ENCODE data around the gene SNTG2.
A peak's percentile ranks its signal among the peaks of the same experiment; 100 is the strongest.

Gene SNTG2

DNA sequence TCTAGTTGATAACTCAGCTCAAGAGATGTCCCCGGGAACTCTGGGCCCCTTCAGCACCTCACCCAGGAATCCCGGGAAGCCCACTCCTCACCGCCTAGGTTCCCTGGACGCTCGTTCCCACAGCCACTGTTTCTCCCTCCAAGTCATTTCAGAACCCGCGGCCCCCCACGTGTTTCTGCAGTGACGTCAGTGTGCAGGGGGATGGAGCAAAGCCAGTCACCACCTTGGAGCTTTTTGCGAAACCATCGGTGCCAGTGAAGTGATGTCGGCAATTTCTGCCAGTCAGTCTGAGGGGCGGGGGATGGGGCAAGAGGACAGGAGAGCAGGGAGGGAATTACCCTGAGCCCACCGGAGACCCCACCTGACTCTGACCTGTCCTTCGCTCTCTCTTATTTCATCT lies 119.2 kb downstream of the SNTG2 start:
- no peaks in the 10 kb centered on the region for H4K20me1 ChIP-seq (ENCODE audit: insufficient read depth, low read length, poor library complexity, severe bottlenecking)
- H3K4me3 ChIP-seq (ENCODE audit: low read length, poor library complexity, severe bottlenecking) = no peak overlapping the region
- H3K36me3 ChIP-seq (ENCODE audit: insufficient read depth, low read length) = no peaks in the 10 kb centered on the region
- H3F3A ChIP-seq (ENCODE audit: low read depth) = no peaks in the 10 kb centered on the region
- H3K79me2 ChIP-seq (ENCODE audit: insufficient read depth, low read length) = no peaks in the 10 kb centered on the region
- H3K9me2 ChIP-seq (replicated peaks; ENCODE audit: low read depth, low read length) = no peaks in the 10 kb centered on the region
- H3K9ac ChIP-seq (ENCODE audit: low read depth, low read length, poor library complexity, severe bottlenecking) = no peak overlapping the region
- H3K4me2 ChIP-seq (ENCODE audit: low read depth, low read length, poor library complexity, severe bottlenecking) = no peak overlapping the region
- no peak overlapping the region for H2AFZ ChIP-seq (ENCODE audit: low read length)
- H3K27me3 ChIP-seq (ENCODE audit: insufficient read depth, low read length, poor library complexity, severe bottlenecking) = no peaks in the 10 kb centered on the region
- peaks cover 3% of the 10 kb centered on the region for H3K4me1 ChIP-seq (ENCODE audit: insufficient read depth, low read length, poor library complexity, severe bottlenecking)
- H3K9me3 ChIP-seq (ENCODE audit: insufficient read depth, low read depth, low read length) = no peaks in the 10 kb centered on the region
- TF ChIP-seq CTCF (conservative IDR thresholded peaks at IDR 0.05; ENCODE audit: low read length) = no peak

GRCh38 chr2:1070601-1071000 lies 120.0 kb downstream of the SNTG2 start:
- Histone ChIP-seq H3K36me3 (ENCODE audit: insufficient read depth, low read length) (no peaks in the 10 kb centered on the region), H2AFZ (ENCODE audit: low read length) (no peak overlapping the region), H3K9me3 (ENCODE audit: insufficient read depth, low read depth, low read length) (no peaks in the 10 kb centered on the region), H3K9ac (ENCODE audit: low read depth, low read length, poor library complexity, severe bottlenecking) (no peak overlapping the region), H3F3A (ENCODE audit: low read depth) (no peaks in the 10 kb centered on the region), H3K9me2 (replicated peaks; ENCODE audit: low read depth, low read length) (no peaks in the 10 kb centered on the region), H3K4me2 (ENCODE audit: low read depth, low read length, poor library complexity, severe bottlenecking) (no peak overlapping the region), H3K27me3 (ENCODE audit: insufficient read depth, low read length, poor library complexity, severe bottlenecking) (no peaks in the 10 kb centered on the region), H3K79me2 (ENCODE audit: insufficient read depth, low read length) (no peaks in the 10 kb centered on the region), H4K20me1 (ENCODE audit: insufficient read depth, low read length, poor library complexity, severe bottlenecking) (no peaks in the 10 kb centered on the region), H3K4me1 (ENCODE audit: insufficient read depth, low read length, poor library complexity, severe bottlenecking) (peaks cover 3% of the 10 kb centered on the region), H3K4me3 (ENCODE audit: low read length, poor library complexity, severe bottlenecking) (no peak overlapping the region)
- TF ChIP-seq CTCF (conservative IDR thresholded peaks at IDR 0.05; ENCODE audit: low read length) (peak; percentile 50), EZH2phosphoT487 (IDR thresholded peaks at IDR 0.05; ENCODE audit: borderline replicate concordance) (no peak)

DNA sequence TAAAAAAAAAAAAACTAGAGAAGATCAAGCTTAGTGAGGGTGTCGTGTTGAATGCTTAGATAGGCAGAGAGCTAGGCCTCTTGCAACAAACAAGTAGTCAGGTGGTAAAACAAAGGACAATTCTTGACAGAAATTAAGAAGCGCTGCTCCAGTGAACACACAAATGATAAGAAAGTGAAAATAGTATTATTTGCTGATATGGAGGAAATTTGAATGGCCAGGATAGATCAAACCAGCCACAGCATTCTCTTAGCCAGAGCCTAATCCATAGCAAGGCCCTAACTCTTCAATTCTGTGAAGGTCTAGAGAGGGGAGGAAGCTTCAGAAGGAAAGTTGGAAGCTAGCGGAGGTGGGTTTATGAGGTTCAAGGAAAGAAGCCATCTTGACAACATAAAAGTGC lies 121.0 kb downstream of the SNTG2 start:
- Histone ChIP-seq H3F3A (ENCODE audit: low read depth) (no peaks in the 10 kb centered on the region), H3K9ac (ENCODE audit: low read depth, low read length, poor library complexity, severe bottlenecking) (no peak overlapping the region), H4K20me1 (ENCODE audit: insufficient read depth, low read length, poor library complexity, severe bottlenecking) (no peaks in the 10 kb centered on the region), H3K4me3 (ENCODE audit: low read length, poor library complexity, severe bottlenecking) (no peak overlapping the region), H3K4me1 (ENCODE audit: insufficient read depth, low read length, poor library complexity, severe bottlenecking) (peaks cover 3% of the 10 kb centered on the region), H3K9me3 (ENCODE audit: insufficient read depth, low read depth, low read length) (no peaks in the 10 kb centered on the region), H3K27me3 (ENCODE audit: insufficient read depth, low read length, poor library complexity, severe bottlenecking) (no peaks in the 10 kb centered on the region), H3K36me3 (ENCODE audit: insufficient read depth, low read length) (no peaks in the 10 kb centered on the region), H3K79me2 (ENCODE audit: insufficient read depth, low read length) (no peaks in the 10 kb centered on the region), H3K9me2 (replicated peaks; ENCODE audit: low read depth, low read length) (no peaks in the 10 kb centered on the region), H3K4me2 (ENCODE audit: low read depth, low read length, poor library complexity, severe bottlenecking) (no peak overlapping the region), H2AFZ (ENCODE audit: low read length) (no peak overlapping the region)
- TF ChIP-seq CTCF (conservative IDR thresholded peaks at IDR 0.05; ENCODE audit: low read length) = no peak
- TF ChIP-seq EZH2phosphoT487 (IDR thresholded peaks at IDR 0.05; ENCODE audit: borderline replicate concordance) = no peak
